Measurements from ENCODE around the gene CYB561D1.

GRCh38 chr1:109457819-109458218 is 36.1 kb upstream of the CYB561D1 start:
- TF ChIP-seq TAF1 (IDR thresholded peaks at IDR 0.05; ENCODE audit: borderline replicate concordance, low read depth, low read length) = no peak
- TF ChIP-seq POLR2AphosphoS5 (IDR thresholded peaks at IDR 0.05; ENCODE audit: low read depth, low read length) = no peak
- no peak for TF ChIP-seq POLR2A (IDR thresholded peaks at IDR 0.05; ENCODE audit: low read depth, low read length)

Measured in GM12892 (cell line).